HepG2 (cell line): ENCODE results near the gene ATP5MK. TPM values are rescaled to one million over a fixed set of nuclear protein-coding genes. Genes with fewer than 3 reads are reported as not detected.
"Not testable (repeated sequence)": the region's sequence is repeated elsewhere in the genome, so short reads cannot be mapped to it uniquely, and the experiment has no call there.

Experiments
- ATAC-seq: fragments of 200-7000 bp; cut with Tn5 transposase; 3 replicates; pipeline ENCODE4 v1.9.1; 2020; ENCODE audit warnings: mild to moderate bottlenecking, moderate library complexity
- BruUV-seq: library from RNA; stranded (reverse); fragments of 400-500 nt; replicated peaks from 2 replicates; lab custom pipeline; 2021; lab: Mats Ljungman, UMichigan
- CTCF ChIA-PET: fragments of 300-600 bp; formaldehyde crosslinking; extraction: SDS; loops from one replicate; lab custom pipeline; 2021; ENCODE audit warnings: low total read pairs, inconsistent platforms, low intra/inter-chr PET ratio; lab: Yijun Ruan, JAX
- POLR2A ChIA-PET: fragments of 350-600 bp; sonication (Branson Sonifier 250); formaldehyde crosslinking; loops from one replicate; lab custom pipeline; 2020; ENCODE audit warnings: antibody characterized with exemption, inconsistent platforms; lab: Yijun Ruan, JAX
- DNase-seq: peaks from one replicate; pipeline ENCODE4 v3.0.0-alpha.2; 2015; ENCODE audit warnings: low spot score
- FAIRE-seq: peaks from 3 replicates; lab custom pipeline; 2011; peaks lifted over from hg19 to GRCh38; lab: Jason Lieb, UNC
- H2AFZ ChIP-seq: one replicate; pipeline ENCODE4 v1.6.1; 2011; ENCODE audit warnings: low read length, inconsistent platforms
- H3K27ac ChIP-seq: fragments of 300-600 bp; 3 replicates; pipeline ENCODE4 v1.8.0; 2011; ENCODE audit warnings: mixed run types, mild to moderate bottlenecking, mixed read lengths, low read length, inconsistent platforms; ENCODE audit not compliant: insufficient read depth; ENCODE audit errors: extremely low read length
- H3K27me3 ChIP-seq, 2 experiments: fragments of 200-600 bp in 1 of 2; 2 replicates in 1 of 2; 3 replicates in 1 of 2; pipeline versions ENCODE4 v1.6.0 to v1.8.0; 2011; ENCODE audit warnings: low read length in 2 of 2, mild to moderate bottlenecking in 2 of 2, moderate library complexity in 2 of 2, inconsistent platforms in 1 of 2; ENCODE audit not compliant: insufficient read depth in 2 of 2, control insufficient read depth in 1 of 2
- H3K36me3 ChIP-seq, 2 experiments: fragments of 200-600 bp in 1 of 2; replicated peaks in 1 of 2; 2 replicates in 1 of 2; 3 replicates in 1 of 2; pipeline versions ENCODE4 v1.5.1 to v1.8.0; 2011; ENCODE audit warnings: low read length in 2 of 2, inconsistent platforms in 1 of 2; ENCODE audit not compliant: insufficient read depth in 2 of 2, control insufficient read depth in 1 of 2
- H3K4me1 ChIP-seq: 2 replicates; pipeline ENCODE4 v1.5.1; 2012; ENCODE audit warnings: low read length, inconsistent platforms; ENCODE audit not compliant: insufficient read depth
- H3K4me2 ChIP-seq: 2 replicates; pipeline ENCODE4 v1.6.0; 2011; ENCODE audit warnings: low read depth, low read length, inconsistent platforms
- H3K4me3 ChIP-seq, 3 experiments: fragments of 200-600 bp in 1 of 3; sonication (generic), shearing (Covaris generic) in 1 of 3; replicated peaks in 1 of 3; 2 replicates each; pipeline ENCODE4 v1.5.1; 2011 to 2016; ENCODE audit warnings: low read length in 3 of 3, inconsistent platforms in 2 of 3, low read depth in 2 of 3, mild to moderate bottlenecking in 2 of 3, control low read depth in 1 of 3, mixed read lengths in 1 of 3; ENCODE audit not compliant: insufficient read depth in 1 of 3
- H3K79me2 ChIP-seq: one replicate; pipeline ENCODE4 v1.6.1; 2011; ENCODE audit warnings: low read length, inconsistent platforms; ENCODE audit not compliant: insufficient read depth
- H3K9ac ChIP-seq: 2 replicates; pipeline ENCODE4 v1.6.0; 2011; ENCODE audit warnings: mild to moderate bottlenecking, low read depth, low read length, inconsistent platforms; ENCODE audit not compliant: insufficient read depth
- H3K9me3 ChIP-seq: 2 replicates; pipeline ENCODE4 v1.5.1; 2012; ENCODE audit warnings: mild to moderate bottlenecking, low read length
- H4K20me1 ChIP-seq: 2 replicates; pipeline ENCODE4 v1.6.0; 2011; ENCODE audit warnings: inconsistent platforms, mild to moderate bottlenecking, low read length, moderate library complexity; ENCODE audit not compliant: insufficient read depth
- ASH2L ChIP-seq: fragments of 300-600, 200-600 bp; sonication (generic); IDR thresholded peaks from 2 replicates; pipeline ENCODE4 v1.7.0; 2017; ENCODE audit warnings: low read depth, mild to moderate bottlenecking, moderate library complexity, mixed read lengths, low read length; ENCODE audit not compliant: insufficient read length
- HNRNPUL1 ChIP-seq: fragments of 200-400 bp; formaldehyde crosslinking; IDR thresholded peaks from 2 replicates; pipeline ENCODE4 v1.6.1; 2017; ENCODE audit warnings: low read depth, mild to moderate bottlenecking, low read length, moderate library complexity
- SMAD9 ChIP-seq: sonication (generic); formaldehyde crosslinking; IDR thresholded peaks from 2 replicates; pipeline ENCODE4 v1.5.1; 2020; ENCODE audit warnings: mild to moderate bottlenecking, missing genetic modification reagents
- ZNF232 ChIP-seq: sonication (generic); formaldehyde crosslinking; IDR thresholded peaks from 2 replicates; pipeline ENCODE4 v1.4.0; 2020; ENCODE audit warnings: missing genetic modification reagents, borderline replicate concordance
- WGBS: methylation state at CpG from one replicate; pipeline ENCODE4 v1.1.6; 2017; ENCODE audit warnings: low lambda C conversion rate; 5-methylcytosine and 5-hydroxymethylcytosine counted together
- in situ Hi-C: cut with HindIII; loops from 2 replicates; pipeline ENCODE4 v1.10.0; 2017; ENCODE audit warnings: low pct_unique_long_range_greater_than_20kb; ENCODE audit not compliant: extremely low pct_ligation_motif_present
- intact Hi-C: fragments of 100-400 bp; cut with micrococcal nuclease; formaldehyde crosslinking; loops from one replicate; pipeline ENCODE4 v1.10.0; 2022; ENCODE audit not compliant: unreplicated experiment
- polyA plus RNA-seq, 8 experiments: library from polyadenylated mRNA; depleted of rRNA in 3 of 8; stranded (reverse) in 7 of 8; unstranded in 1 of 8; fragments of >200 nt; fragmentation: Illumina TruSeq in 4 of 8; extraction: Trizol in 4 of 8; gene quantifications; 2 replicates each; pipeline versions ENCODE4 v1.2.1 to v1.2.3, GENCODE V29; 2011 to 2016; ENCODE audit warnings: low read depth in 4 of 8, missing spikeins in 1 of 8, mixed read lengths in 1 of 8; ENCODE audit not compliant: insufficient read depth in 1 of 8
- total RNA-seq, 5 experiments: library from RNA; depleted of rRNA; stranded (reverse); fragments of >200 nt; fragmentation: Illumina TruSeq; extraction: Trizol; gene quantifications; 2 replicates each; pipeline ENCODE4 v1.2.3, GENCODE V29; 2016; ENCODE audit warnings: low read depth in 1 of 5

Gene ATP5MK
- total and polyA plus RNA-seq, 2 of the 13 experiments (the other 11 are each of a cell fraction or from before 2014, with no cell fraction given), result 312 to 517 TPM

DNA sequence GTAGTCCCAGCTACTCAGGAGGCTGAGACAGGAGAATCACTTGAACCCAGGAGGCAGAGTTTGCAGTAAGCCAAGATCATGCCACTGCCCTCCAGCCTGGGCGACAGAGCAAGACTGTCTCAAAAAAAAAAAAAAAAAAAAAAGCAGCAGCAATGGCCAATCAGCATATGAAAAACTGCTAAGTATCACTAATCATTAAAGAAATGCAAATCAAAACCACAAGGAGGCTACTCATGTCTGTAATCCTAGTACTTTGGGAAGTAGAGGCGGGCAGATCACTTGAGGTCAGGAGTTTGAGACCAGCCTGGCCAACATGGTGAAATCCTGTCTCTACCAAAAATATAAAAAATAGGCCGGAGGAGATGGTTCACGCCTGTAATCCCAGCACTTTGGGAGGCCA lies 41.7 kb downstream of the ATP5MK start:
- CTCF ChIA-PET, H3K9me3 ChIP-seq, H3K27ac ChIP-seq, H2AFZ ChIP-seq, H3K4me3 ChIP-seq, DNase-seq, intact Hi-C loops, H3K4me2 ChIP-seq, H3K36me3 ChIP-seq, FAIRE-seq, H3K79me2 ChIP-seq, in situ Hi-C loops, H4K20me1 ChIP-seq, ATAC-seq, BruUV-seq, H3K9ac ChIP-seq, H3K27me3 ChIP-seq: not testable (repeated sequence)
- POLR2A ChIA-PET, result interaction anchor here (1.6 kb wide), 1 partner anchor 42 kb away, joined by 4 read pairs; the partner anchor contains the start of genes ATP5MK and PDCD11
- peaks cover 14% of the 10 kb centered on the region for H3K4me1 ChIP-seq
- WGBS, result 67% methylated on average over 4 of the region's 4 CpGs

DNA sequence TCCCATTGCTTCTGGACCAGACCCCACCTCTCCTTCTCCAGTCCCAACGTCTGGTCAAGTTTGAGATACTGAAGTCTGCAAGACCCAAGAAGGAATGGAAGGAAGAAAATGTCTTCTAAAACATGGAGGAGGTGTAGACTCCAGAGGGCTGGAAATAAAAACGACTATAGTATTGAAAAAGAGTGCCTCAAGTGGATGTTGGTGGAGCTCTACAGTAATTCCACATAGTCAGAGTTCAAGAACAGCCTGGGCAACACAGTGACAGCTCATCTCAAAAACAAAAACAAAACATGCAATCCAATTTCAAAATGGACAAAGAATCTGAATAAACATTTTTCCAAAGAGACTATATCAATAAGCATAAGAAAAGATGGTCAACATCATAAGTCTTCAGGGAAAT lies 43.0 kb downstream of the ATP5MK start:
- no peak overlapping the region for H2AFZ ChIP-seq
- in situ Hi-C loops, result no loop called here
- H3K27me3 ChIP-seq, result no peaks in the 10 kb centered on the region; a peak in 1 of 5 replicates
- H3K9me3 ChIP-seq, result no peaks in the 10 kb centered on the region
- 11% methylated on average over 2 of the region's 2 CpGs for WGBS
- ATAC-seq, result no peak
- FAIRE-seq, result no peak
- peak; percentile 13 for DNase-seq
- no peak for TF ChIP-seq SMAD9 (CRISPR knock-in tag)
- TF ChIP-seq ZNF232 (CRISPR knock-in tag), result no peak
- TF ChIP-seq HNRNPUL1, result no peak
- TF ChIP-seq ASH2L, result no peak
- TF ChIP-seq, all 625 proteins: peak for 0
- POLR2A ChIA-PET, result interaction anchor here (1.0 to 1.6 kb wide), 2 partner anchors 12 to 43 kb away, joined by 3 to 4 read pairs; partner anchors contain the start of genes ATP5MK and PDCD11
- intact Hi-C loops, result no loop called here
- Histone ChIP-seq H3K36me3 (peaks cover 0 to 1% of the 10 kb centered on the region in 2 experiments; a peak in 1 of 5 replicates), H3K9ac (no peak overlapping the region), H3K4me3 (no peak overlapping the region), H3K4me1 (peaks cover 24% of the 10 kb centered on the region), H3K79me2 (peaks cover 10% of the 10 kb centered on the region), H4K20me1 (no peaks in the 10 kb centered on the region), H3K27ac (no peak overlapping the region), H3K4me2 (no peak overlapping the region)
- CTCF ChIA-PET, result no interaction called here
- no TSS peak for BruUV-seq
